Hepatocyte (in vitro differentiated cells): ENCODE measurements around the gene TMEM50A.
"Not testable (repeated sequence)": the region's sequence is repeated elsewhere in the genome, so short reads cannot be mapped to it uniquely, and the experiment has no call there.

ENCODE experiments used
- EZH2 ChIP-seq: fragments of 200-600 bp; sonication (generic); IDR thresholded peaks from 2 replicates; pipeline ENCODE4 v1.6.1; 2016; ENCODE audit warnings: antibody characterized with exemption, mild to moderate bottlenecking, borderline replicate concordance
- EZH2phosphoT487 ChIP-seq: fragments of 200-600 bp; sonication (generic); IDR thresholded peaks from one replicate; pipeline ENCODE4 v1.6.1; 2018; ENCODE audit warnings: antibody characterized with exemption, mild to moderate bottlenecking, low read depth, moderate library complexity; ENCODE audit not compliant: unreplicated experiment, severe bottlenecking
- TF ChIP-seq, protein P1 (sequence below): fragments of 200-600 bp; sonication (generic); IDR thresholded peaks from 2 replicates; pipeline ENCODE4 v1.5.1; 2016; ENCODE audit warnings: antibody characterized with exemption, mild to moderate bottlenecking; ENCODE audit not compliant: poor library complexity

- TF ChIP-seq, protein P1, sequence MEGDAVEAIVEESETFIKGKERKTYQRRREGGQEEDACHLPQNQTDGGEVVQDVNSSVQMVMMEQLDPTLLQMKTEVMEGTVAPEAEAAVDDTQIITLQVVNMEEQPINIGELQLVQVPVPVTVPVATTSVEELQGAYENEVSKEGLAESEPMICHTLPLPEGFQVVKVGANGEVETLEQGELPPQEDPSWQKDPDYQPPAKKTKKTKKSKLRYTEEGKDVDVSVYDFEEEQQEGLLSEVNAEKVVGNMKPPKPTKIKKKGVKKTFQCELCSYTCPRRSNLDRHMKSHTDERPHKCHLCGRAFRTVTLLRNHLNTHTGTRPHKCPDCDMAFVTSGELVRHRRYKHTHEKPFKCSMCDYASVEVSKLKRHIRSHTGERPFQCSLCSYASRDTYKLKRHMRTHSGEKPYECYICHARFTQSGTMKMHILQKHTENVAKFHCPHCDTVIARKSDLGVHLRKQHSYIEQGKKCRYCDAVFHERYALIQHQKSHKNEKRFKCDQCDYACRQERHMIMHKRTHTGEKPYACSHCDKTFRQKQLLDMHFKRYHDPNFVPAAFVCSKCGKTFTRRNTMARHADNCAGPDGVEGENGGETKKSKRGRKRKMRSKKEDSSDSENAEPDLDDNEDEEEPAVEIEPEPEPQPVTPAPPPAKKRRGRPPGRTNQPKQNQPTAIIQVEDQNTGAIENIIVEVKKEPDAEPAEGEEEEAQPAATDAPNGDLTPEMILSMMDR = not testable (repeated sequence)
- not testable (repeated sequence) for TF ChIP-seq EZH2phosphoT487, EZH2
These were observed 59.9 kb downstream of the TMEM50A start for GRCh38 chr1:25398079-25398478.
